Right lobe of liver (tissue), 4 donors: ENCODE data around the gene CTIF.

Source experiments
- CTCF ChIP-seq, 4 donors: fragments of 200-600 bp in 3 of 4; fragments of 450-650 bp in 1 of 4; IDR thresholded peaks; one replicate each; pipeline versions ENCODE4 v1.5.1 to v1.8.0; 2016 to 2022; ENCODE audit warnings: antibody characterized with exemption in 4 of 4, mild to moderate bottlenecking in 2 of 4
- POLR2A ChIP-seq: fragments of 450-650 bp; IDR thresholded peaks from one replicate; pipeline ENCODE4 v1.6.1; 2017; ENCODE audit warnings: antibody characterized with exemption, mild to moderate bottlenecking
- donor health status: DM: no; HTN: no; CAD: no.
- donor health status: DM: no; HTN: no; CAD: no.
- donor health status: DM: no; HTN: yes; CAD: no.

DNA sequence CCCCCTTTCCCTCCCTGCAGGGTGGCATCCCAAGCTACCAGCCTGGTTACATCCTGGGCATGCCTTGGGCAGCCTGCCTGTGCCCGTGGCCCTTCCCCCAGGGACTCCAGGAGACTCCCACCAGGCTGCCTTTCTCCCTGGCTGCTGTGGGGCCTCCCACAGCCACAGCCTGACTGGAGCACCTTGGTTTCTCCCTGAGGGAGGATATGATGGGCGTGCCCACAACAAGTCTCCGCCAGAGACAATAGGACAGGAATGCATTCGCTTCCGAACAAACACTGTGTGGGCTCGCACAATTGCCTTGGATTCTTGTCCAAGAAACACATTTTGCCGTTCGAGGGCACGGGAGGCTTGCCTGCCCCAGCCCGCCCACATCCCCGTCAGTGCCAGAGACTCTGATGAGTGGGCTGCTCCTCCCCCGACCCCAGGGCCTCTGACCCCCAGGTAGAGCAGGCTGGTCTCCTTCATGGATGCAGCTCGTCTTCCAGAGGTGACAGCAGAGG, 309.9 kb downstream of the CTIF start:
- no peak for TF ChIP-seq CTCF (IDR thresholded peaks at IDR 0.05)
- TF ChIP-seq POLR2A, result no peak
